Trophoblast cell (in vitro differentiated cells and primary cell): Measurements from ENCODE around the gene TMA7B.

Experiments used
- DNase-seq, 2 donors: peaks; one replicate each; pipeline ENCODE4 v3.0.0-alpha.2; 2016
- H2AFZ ChIP-seq: 2 replicates; pipeline ENCODE4 v1.6.1; 2013; ENCODE audit warnings: low read length, moderate library complexity, mild to moderate bottlenecking; ENCODE audit not compliant: insufficient read depth, poor library complexity
- H2AK5ac ChIP-seq: 2 replicates; pipeline ENCODE4 v1.6.1; 2013; ENCODE audit warnings: mild to moderate bottlenecking, low read length
- H2BK120ac ChIP-seq: 2 replicates; pipeline ENCODE4 v1.6.1; 2013; ENCODE audit warnings: low read length, mild to moderate bottlenecking, moderate library complexity; ENCODE audit not compliant: insufficient read depth, poor library complexity
- H2BK12ac ChIP-seq: 2 replicates; pipeline ENCODE4 v1.6.1; 2013; ENCODE audit warnings: mild to moderate bottlenecking, low read length, moderate library complexity
- H2BK5ac ChIP-seq: 2 replicates; pipeline ENCODE4 v1.6.1; 2013; ENCODE audit warnings: low read length, low read depth, moderate library complexity, mild to moderate bottlenecking; ENCODE audit not compliant: poor library complexity
- H3K14ac ChIP-seq: 2 replicates; pipeline ENCODE4 v1.6.1; 2013; ENCODE audit warnings: mild to moderate bottlenecking, low read length
- H3K18ac ChIP-seq: 2 replicates; pipeline ENCODE4 v1.6.1; 2013; ENCODE audit warnings: mild to moderate bottlenecking, low read length
- H3K23ac ChIP-seq: 2 replicates; pipeline ENCODE4 v1.6.1; 2013; ENCODE audit warnings: low read length
- H3K27ac ChIP-seq: 2 replicates; pipeline ENCODE4 v1.5.1; 2013; ENCODE audit warnings: low read depth, mild to moderate bottlenecking, inconsistent platforms, low read length, moderate library complexity
- H3K27me3 ChIP-seq: 2 replicates; pipeline ENCODE4 v1.6.1; 2013; ENCODE audit warnings: inconsistent platforms, mild to moderate bottlenecking, low read length, moderate library complexity; ENCODE audit not compliant: insufficient read depth
- H3K36me3 ChIP-seq, 2 experiments: 1 replicate in 1 of 2; 2 replicates in 1 of 2; pipeline ENCODE4 v1.6.1; 2013; ENCODE audit warnings: low read length in 2 of 2, mild to moderate bottlenecking in 2 of 2, moderate library complexity in 1 of 2; ENCODE audit not compliant: insufficient read depth in 2 of 2, control insufficient read depth in 1 of 2
- H3K4ac ChIP-seq: 2 replicates; pipeline ENCODE4 v1.6.1; 2013; ENCODE audit warnings: low read depth, mild to moderate bottlenecking, low read length, moderate library complexity
- H3K4me1 ChIP-seq, 2 experiments: 1 replicate in 1 of 2; 2 replicates in 1 of 2; pipeline ENCODE4 v1.6.1; 2013; ENCODE audit warnings: low read length in 2 of 2, mild to moderate bottlenecking in 2 of 2, moderate library complexity in 1 of 2; ENCODE audit not compliant: insufficient read depth in 2 of 2, control insufficient read depth in 1 of 2
- H3K4me2 ChIP-seq: 2 replicates; pipeline ENCODE4 v1.6.1; 2013; ENCODE audit warnings: inconsistent platforms, mild to moderate bottlenecking, low read length, moderate library complexity
- H3K4me3 ChIP-seq: 2 replicates; pipeline ENCODE4 v1.5.1; 2013; ENCODE audit warnings: mild to moderate bottlenecking, low read depth, low read length, inconsistent platforms
- H3K79me1 ChIP-seq: one replicate; pipeline ENCODE4 v1.6.1; 2013; ENCODE audit warnings: low read length
- H3K79me2 ChIP-seq: 2 replicates; pipeline ENCODE4 v1.6.1; 2013; ENCODE audit warnings: low read length, mild to moderate bottlenecking; ENCODE audit not compliant: control insufficient read depth, insufficient read depth, poor library complexity
- H3K9ac ChIP-seq: 2 replicates; pipeline ENCODE4 v1.6.1; 2013; ENCODE audit warnings: mild to moderate bottlenecking, low read length
- H3K9me3 ChIP-seq: 2 replicates; pipeline ENCODE4 v1.6.1; 2013; ENCODE audit warnings: low read depth, mild to moderate bottlenecking, control low read depth, inconsistent platforms, low read length; ENCODE audit not compliant: insufficient read depth
- H4K12ac ChIP-seq: 2 replicates; pipeline ENCODE4 v1.6.1; 2013; ENCODE audit warnings: low read depth, mild to moderate bottlenecking, low read length, moderate library complexity
- H4K8ac ChIP-seq: 2 replicates; pipeline ENCODE4 v1.6.1; 2013; ENCODE audit warnings: low read depth, mild to moderate bottlenecking, low read length, moderate library complexity
- H4K91ac ChIP-seq: one replicate; pipeline ENCODE4 v1.6.1; 2013; ENCODE audit warnings: low read depth, mild to moderate bottlenecking, low read length, moderate library complexity
- WGBS: extraction: QIAGEN DNeasy Blood & Tissue Kit; methylation state at CpG from one replicate; pipeline ENCODE4 v1.1.7; 2013; ENCODE audit warnings: missing lambda C conversion rate; ENCODE audit not compliant: insufficient read length, insufficient coverage; ENCODE audit errors: extremely low coverage; 5-methylcytosine and 5-hydroxymethylcytosine counted together

Gene TMA7B

DNA sequence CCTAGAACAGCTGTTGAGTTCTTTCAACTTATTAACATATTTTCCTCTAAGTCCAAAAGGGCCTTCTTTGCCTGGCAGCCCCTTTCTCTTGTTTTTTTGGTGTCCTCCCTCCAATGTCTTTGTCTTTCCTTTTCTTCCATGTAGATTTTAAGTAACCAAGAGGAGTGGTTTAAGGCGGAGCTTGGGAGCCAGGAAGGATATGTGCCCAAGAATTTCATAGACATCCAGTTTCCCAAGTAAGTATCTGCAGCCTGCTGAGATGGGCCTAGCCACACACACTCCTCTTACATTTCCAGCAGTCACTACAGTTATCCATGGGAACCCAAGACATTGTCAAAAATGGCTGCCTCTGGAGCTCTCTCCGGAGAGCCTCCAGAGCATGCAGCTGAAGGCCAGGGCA is 4.5 kb upstream of the TMA7B start:
- no peak for DNase-seq
- no peak overlapping the region for H2BK12ac ChIP-seq
- H3K9me3 ChIP-seq: peaks cover 2% of the 10 kb centered on the region
- H4K12ac ChIP-seq: no peak overlapping the region
- no peak overlapping the region for H3K4ac ChIP-seq
- H3K18ac ChIP-seq: no peak overlapping the region
- H3K4me3 ChIP-seq: no peak overlapping the region
- no peak overlapping the region for H3K9ac ChIP-seq
- peaks cover 9 to 13% of the 10 kb centered on the region in 2 experiments for H3K4me1 ChIP-seq
- no peak overlapping the region for H4K8ac ChIP-seq
- H2BK5ac ChIP-seq: no peak overlapping the region
- H3K27ac ChIP-seq: no peak overlapping the region
- no peak overlapping the region for H2BK120ac ChIP-seq
- no peak overlapping the region for H2AFZ ChIP-seq
- no peaks in the 10 kb centered on the region for H3K79me1 ChIP-seq
- no peak overlapping the region for H4K91ac ChIP-seq
- H3K79me2 ChIP-seq: no peaks in the 10 kb centered on the region
- H3K23ac ChIP-seq: no peak overlapping the region
- H3K14ac ChIP-seq: no peak overlapping the region
- H3K27me3 ChIP-seq: no peaks in the 10 kb centered on the region
- H2AK5ac ChIP-seq: no peak overlapping the region
- no peaks in the 10 kb centered on the region for H3K36me3 ChIP-seq
- H3K4me2 ChIP-seq: no peak overlapping the region
- WGBS: no CpG with 5 or more reads among the region's 2 CpGs

GRCh38 chr22:39956932-39957664 is 3.1 kb upstream of the TMA7B start:
- no peak overlapping the region for H2AFZ ChIP-seq
- H3K4me1 ChIP-seq: peaks cover 9 to 13% of the 10 kb centered on the region in 2 experiments
- H3K79me1 ChIP-seq: no peaks in the 10 kb centered on the region
- no peaks in the 10 kb centered on the region for H3K79me2 ChIP-seq
- no peaks in the 10 kb centered on the region for H3K27me3 ChIP-seq
- WGBS: no CpG with 5 or more reads among the region's 10 CpGs
- H3K4ac ChIP-seq: no peak overlapping the region
- no peak overlapping the region for H3K9ac ChIP-seq
- H2BK120ac ChIP-seq: no peak overlapping the region
- H2AK5ac ChIP-seq: no peak overlapping the region
- no peak overlapping the region for H3K14ac ChIP-seq
- no peak overlapping the region for H3K4me3 ChIP-seq
- H3K27ac ChIP-seq: no peak overlapping the region
- H4K8ac ChIP-seq: no peak overlapping the region
- DNase-seq: no peak
- no peak overlapping the region for H2BK12ac ChIP-seq
- no peak overlapping the region for H3K18ac ChIP-seq
- no peak overlapping the region for H4K12ac ChIP-seq
- H4K91ac ChIP-seq: no peak overlapping the region
- H3K4me2 ChIP-seq: no peak overlapping the region
- no peaks in the 10 kb centered on the region for H3K36me3 ChIP-seq
- H3K23ac ChIP-seq: no peak overlapping the region
- peaks cover 2% of the 10 kb centered on the region for H3K9me3 ChIP-seq
- no peak overlapping the region for H2BK5ac ChIP-seq

DNA sequence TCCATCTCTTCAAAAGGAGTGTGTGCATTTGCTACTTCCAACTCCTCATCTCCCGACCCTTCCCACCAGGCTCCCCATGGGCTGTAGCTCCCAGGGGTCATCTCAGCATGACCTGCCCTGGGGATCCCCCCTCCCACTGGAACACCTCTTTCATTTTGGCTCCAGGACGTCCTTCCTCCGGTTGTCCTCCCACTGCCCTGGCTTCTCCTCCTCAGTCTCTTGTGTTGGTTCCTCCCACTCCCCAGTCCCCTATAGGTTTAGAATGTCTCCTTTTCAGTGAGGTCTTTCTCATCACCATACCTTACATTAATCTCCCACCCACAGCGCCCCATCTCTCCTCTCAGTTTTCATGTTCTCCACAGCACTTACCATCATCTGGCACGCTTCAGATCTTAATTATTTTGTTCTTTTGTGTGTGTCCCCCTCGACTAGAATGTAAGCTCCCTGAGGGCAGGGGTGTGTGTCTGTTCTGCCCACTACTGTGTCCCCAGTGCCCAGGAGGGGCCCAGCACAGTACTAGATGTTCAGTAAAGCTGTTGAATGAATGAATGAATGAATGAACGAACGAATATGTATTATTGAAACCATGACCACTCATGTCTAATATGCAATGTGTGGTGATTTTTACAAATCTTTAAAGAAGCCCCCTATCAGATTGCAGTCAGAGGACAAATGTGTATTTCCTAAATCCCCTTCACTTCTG is 2.0 kb upstream of the TMA7B start:
- H2AFZ ChIP-seq: no peak overlapping the region
- 100% methylated on average over 1 of the region's 8 CpGs for WGBS
- no peak overlapping the region for H3K23ac ChIP-seq
- no peak overlapping the region for H3K4me2 ChIP-seq
- H3K4ac ChIP-seq: no peak overlapping the region
- no peak overlapping the region for H2BK120ac ChIP-seq
- no peaks in the 10 kb centered on the region for H3K36me3 ChIP-seq
- no peak overlapping the region for H3K4me3 ChIP-seq
- no peak overlapping the region for H4K12ac ChIP-seq
- H2BK5ac ChIP-seq: no peak overlapping the region
- H3K79me1 ChIP-seq: no peaks in the 10 kb centered on the region
- no peak overlapping the region for H3K14ac ChIP-seq
- DNase-seq: no peak
- no peak overlapping the region for H3K27ac ChIP-seq
- H3K9ac ChIP-seq: no peak overlapping the region
- H3K4me1 ChIP-seq: peaks cover 9 to 13% of the 10 kb centered on the region in 2 experiments
- peaks cover 2% of the 10 kb centered on the region for H3K9me3 ChIP-seq
- H3K79me2 ChIP-seq: no peaks in the 10 kb centered on the region
- no peaks in the 10 kb centered on the region for H3K27me3 ChIP-seq
- no peak overlapping the region for H4K8ac ChIP-seq
- no peak overlapping the region for H2BK12ac ChIP-seq
- no peak overlapping the region for H4K91ac ChIP-seq
- no peak overlapping the region for H3K18ac ChIP-seq
- no peak overlapping the region for H2AK5ac ChIP-seq

DNA sequence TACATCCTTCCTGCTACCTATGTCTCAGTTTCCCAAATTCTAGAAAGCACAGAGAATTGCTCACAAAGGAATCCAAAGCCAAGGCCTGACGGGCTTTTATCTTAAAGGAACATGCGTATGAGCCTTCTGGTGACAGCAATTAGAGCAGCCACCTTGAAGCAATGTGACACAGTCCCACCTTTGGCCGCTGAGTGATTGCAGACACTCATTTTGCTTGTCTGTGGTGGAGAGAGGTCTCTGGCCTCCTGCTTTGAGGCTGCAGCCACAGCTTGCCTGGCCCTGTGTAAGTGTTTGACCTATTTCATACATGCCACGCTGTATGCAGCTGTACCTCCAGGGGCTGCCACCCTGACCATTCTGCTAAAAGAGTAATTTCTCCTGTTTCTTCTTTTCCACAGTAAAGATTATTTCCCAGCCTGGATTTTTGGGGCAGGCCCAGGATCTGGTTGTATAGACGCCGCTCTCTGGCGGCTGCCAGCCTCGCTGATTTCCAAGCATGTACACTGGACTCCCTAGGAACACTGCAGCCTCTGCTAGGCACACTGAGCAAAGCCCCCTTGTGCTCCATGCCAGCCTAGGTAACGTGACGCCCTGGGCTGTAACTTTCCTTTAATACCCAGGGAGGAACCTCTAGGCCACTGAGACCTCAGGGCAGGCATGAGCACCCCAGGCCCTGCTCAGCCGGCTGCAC is 1.1 kb upstream of the TMA7B start:
- no CpG with 5 or more reads among the region's 11 CpGs for WGBS
- H2BK120ac ChIP-seq: no peak overlapping the region
- H3K27me3 ChIP-seq: no peaks in the 10 kb centered on the region
- no peak overlapping the region for H3K9ac ChIP-seq
- H3K9me3 ChIP-seq: peaks cover 2% of the 10 kb centered on the region
- no peak overlapping the region for H4K12ac ChIP-seq
- H4K91ac ChIP-seq: no peak overlapping the region
- H2AFZ ChIP-seq: no peak overlapping the region
- H3K18ac ChIP-seq: no peak overlapping the region
- no peak overlapping the region for H3K4me2 ChIP-seq
- H3K4ac ChIP-seq: no peak overlapping the region
- H3K79me1 ChIP-seq: no peaks in the 10 kb centered on the region
- no peak overlapping the region for H3K23ac ChIP-seq
- no peaks in the 10 kb centered on the region for H3K79me2 ChIP-seq
- H2AK5ac ChIP-seq: no peak overlapping the region
- no peak overlapping the region for H3K27ac ChIP-seq
- no peak overlapping the region for H4K8ac ChIP-seq
- no peak for DNase-seq
- no peaks in the 10 kb centered on the region for H3K36me3 ChIP-seq
- H2BK12ac ChIP-seq: no peak overlapping the region
- H3K4me1 ChIP-seq: peaks cover 9 to 13% of the 10 kb centered on the region in 2 experiments
- H2BK5ac ChIP-seq: no peak overlapping the region
- H3K14ac ChIP-seq: no peak overlapping the region
- H3K4me3 ChIP-seq: no peak overlapping the region
